Fibroblast of villous mesenchyme (primary cell): ENCODE measurements around the gene MRPL51. TPM values are rescaled to one million over a fixed set of nuclear protein-coding genes. Genes with fewer than 3 reads are reported as not detected.
"Not testable (repeated sequence)": the region's sequence is repeated elsewhere in the genome, so short reads cannot be mapped to it uniquely, and the experiment has no call there.

Experiments
- DNase-seq: peaks from one replicate; pipeline ENCODE4 v3.0.0-alpha.2; 2010; ENCODE audit warnings: low read depth
- H3K4me3 ChIP-seq: 2 replicates; pipeline ENCODE4 v1.5.1; 2011; ENCODE audit warnings: low read depth, mild to moderate bottlenecking, low read length
- CTCF ChIP-seq: IDR thresholded peaks from 2 replicates; pipeline ENCODE4 v1.5.1; 2012; ENCODE audit warnings: low read depth, mild to moderate bottlenecking, low read length; ENCODE audit not compliant: insufficient read depth
- total RNA-seq: library from RNA; depleted of rRNA; stranded (reverse); fragments of >200 nt; gene quantifications from 2 replicates; pipeline ENCODE4 v1.2.3, GENCODE V29; 2012

MRPL51 gene
- total RNA-seq, 1 donor, result 86.8 TPM

- H3K4me3 ChIP-seq, result no peak overlapping the region
- no peak for TF ChIP-seq CTCF
- DNase-seq, result no peak
These were observed 7.4 kb upstream of the MRPL51 start for GRCh38 chr12:6500466-6500865.

- not testable (repeated sequence) for H3K4me3 ChIP-seq, DNase-seq
These were observed 4.2 kb upstream of the MRPL51 start for GRCh38 chr12:6497291-6497690.

GRCh38 chr12:6494968-6495367 is 1.9 kb upstream of the MRPL51 start:
- TF ChIP-seq CTCF, result no peak
- peak overlapping the region; percentile 83 for H3K4me3 ChIP-seq
- no peak for DNase-seq

GRCh38 chr12:6494258-6494743 is 1.2 kb upstream of the MRPL51 start:
- no peak for TF ChIP-seq CTCF
- DNase-seq, result no peak
- peak overlapping the region; percentile 83 for H3K4me3 ChIP-seq

- DNase-seq, result peak; percentile 96
- H3K4me3 ChIP-seq, result peak within 1 kb of the TSS; percentile 97
- TF ChIP-seq CTCF, result peak; percentile 25
These were observed 615 bp upstream of the MRPL51 start, which contains the start of gene NCAPD2 for GRCh38 chr12:6493497-6494257. TSS of gene NCAPD2 (plus strand) at chr12:6494102. CDS start at chr12:6495099, 997 bp downstream.

- H3K4me3 ChIP-seq, DNase-seq: not testable (repeated sequence)
These were observed 2.4 kb downstream of the MRPL51 start for GRCh38 chr12:6490673-6491072.

- no peak for DNase-seq
- H3K4me3 ChIP-seq, result no peak overlapping the region
- no peak for TF ChIP-seq CTCF
These were observed 3.6 kb downstream of the MRPL51 start for GRCh38 chr12:6489449-6489848.

- no peak for DNase-seq
- no peak for TF ChIP-seq CTCF
- H3K4me3 ChIP-seq, result no peak overlapping the region
These were observed 4.8 kb downstream of the MRPL51 start for GRCh38 chr12:6488240-6488639.
